Ovary (tissue), 9 donors: ENCODE results near the gene SESTD1. TPM values are rescaled to one million over a fixed set of nuclear protein-coding genes. Genes with fewer than 3 reads are reported as not detected.

Experiments
- DNase-seq, 5 donors: peaks; one replicate each; pipeline ENCODE4 v3.0.0-alpha.2; 2019 to 2020
- H3K27ac ChIP-seq, 2 donors: fragments of 200-600 bp; one replicate each; pipeline versions ENCODE4 v1.5.1 to v1.8.0; 2019 to 2022
- H3K27me3 ChIP-seq: fragments of 200-600 bp; one replicate; pipeline ENCODE4 v1.8.0; 2022
- H3K36me3 ChIP-seq: fragments of 200-600 bp; sonication (generic); one replicate; pipeline ENCODE4 v1.5.1; 2019
- H3K4me1 ChIP-seq: one replicate; pipeline ENCODE4 v1.8.1; 2013; ENCODE audit warnings: mild to moderate bottlenecking, moderate library complexity; ENCODE audit not compliant: insufficient read depth
- H3K4me3 ChIP-seq: fragments of 200-600 bp; sonication (generic); one replicate; pipeline ENCODE4 v1.5.1; 2017
- H3K9me3 ChIP-seq, 2 donors: fragments of 200-600 bp in 1 of 2; sonication (generic) in 1 of 2; one replicate each; pipeline versions ENCODE4 v1.5.1 to v1.8.1; 2013 to 2019; ENCODE audit warnings: mild to moderate bottlenecking in 1 of 2, moderate library complexity in 1 of 2
- CTCF ChIP-seq, 3 donors: fragments of 450-650 bp in 2 of 3; fragments of 200-600 bp in 1 of 3; IDR thresholded peaks; one replicate each; pipeline versions ENCODE4 v1.5.1 to v1.8.0; 2016 to 2022; ENCODE audit warnings: antibody characterized with exemption in 3 of 3, mild to moderate bottlenecking in 1 of 3
- EP300 ChIP-seq: sonication (generic); formaldehyde crosslinking; IDR thresholded peaks from one replicate; pipeline ENCODE4 v1.6.1; 2017; ENCODE audit warnings: antibody characterized with exemption
- POLR2A ChIP-seq: fragments of 450-650 bp; IDR thresholded peaks from one replicate; pipeline ENCODE4 v1.6.1; 2017; ENCODE audit warnings: antibody characterized with exemption, mild to moderate bottlenecking, moderate library complexity
- WGBS, 3 donors: extraction: QIAGEN DNeasy Blood & Tissue Kit in 1 of 3; methylation state at CpG; one replicate each; pipeline versions ENCODE4 v1.1.5 to v1.1.7; 2013 to 2017; 5-methylcytosine and 5-hydroxymethylcytosine counted together
- intact Hi-C, 4 donors: fragments of 100-400 bp; cut with DNase I; formaldehyde crosslinking; loops; one replicate each; pipeline versions ENCODE4 v1.11.0 to v1.15.1; 2022 to 2023
- polyA plus RNA-seq, 2 donors: library from polyadenylated mRNA; stranded (reverse); fragments of 200-250 nt in 1 of 2; fragments of 350-450 nt in 1 of 2; fragmentation: Illumina TruSeq in 1 of 2; extraction: RNeasy Lipid Tissue Mini Kit (QIAGEN cat#74804) in 1 of 2; gene quantifications; one replicate each; pipeline ENCODE4 v1.2.3, GENCODE V29; 2013 to 2014
- total RNA-seq, 7 donors: library from RNA; depleted of rRNA in 2 of 7; stranded (reverse); fragments of >200 nt in 2 of 7; fragmentation: NEBNext Ultra II Directional in 3 of 7; extraction: Animal tissue kit (Norgen Biotek cat#: 25700) in 3 of 7; gene quantifications; one replicate each; pipeline versions ENCODE4 v1.1.0 to v1.2.4, GENCODE V29; 2016 to 2023
- donor health status: DM: no; HTN: no; CAD: no; lungs with moderate emphysema.
- donor health status: DM: no; HTN: no; CAD: no.
- donor health status: Bipolar disorder and iron deficiency.
- donor health status: DM: yes; HTN: yes; CAD: no.
- donor health status: DM: no; HTN: no; CAD: no.
- donor health status: DM: yes; HTN: yes; CAD: no.

SESTD1 gene
- total and polyA plus RNA-seq, 9 donors = 6.9 to 54.2 (median 39.3) TPM

- H3K9me3 ChIP-seq = no peaks in the 10 kb centered on the region
- 85 to 97% (median 89%) methylated on average over 1 of the region's 1 CpG for WGBS, 3 donors
- intact Hi-C loops = no loop called here
Observed at GRCh38 chr2:179123272-179123662, 141.4 kb downstream of the SESTD1 start.

GRCh38 chr2:179107737-179108136 is 156.9 kb downstream of the SESTD1 start:
- intact Hi-C loops = no loop called here
- Histone ChIP-seq H3K9me3 (no peaks in the 10 kb centered on the region), H3K4me1 (no peaks in the 10 kb centered on the region), H3K36me3 (no peaks in the 10 kb centered on the region), H3K4me3 (no peak overlapping the region), H3K27me3 (no peaks in the 10 kb centered on the region), H3K27ac (no peak overlapping the region)
- TF ChIP-seq CTCF (IDR thresholded peaks at IDR 0.05) = no peak
- no peak for DNase-seq

More at GRCh38 chr2:179123272-179123662, 141.4 kb downstream of the SESTD1 start:
- DNase-seq = no peak
- Histone ChIP-seq H3K4me3 (no peak overlapping the region), H3K4me1 (no peaks in the 10 kb centered on the region), H3K36me3 (no peaks in the 10 kb centered on the region), H3K27ac (no peak overlapping the region), H3K27me3 (no peaks in the 10 kb centered on the region)
- TF ChIP-seq CTCF (IDR thresholded peaks at IDR 0.05) = no peak
- no peak for TF ChIP-seq POLR2A
- no peak for TF ChIP-seq EP300

DNA sequence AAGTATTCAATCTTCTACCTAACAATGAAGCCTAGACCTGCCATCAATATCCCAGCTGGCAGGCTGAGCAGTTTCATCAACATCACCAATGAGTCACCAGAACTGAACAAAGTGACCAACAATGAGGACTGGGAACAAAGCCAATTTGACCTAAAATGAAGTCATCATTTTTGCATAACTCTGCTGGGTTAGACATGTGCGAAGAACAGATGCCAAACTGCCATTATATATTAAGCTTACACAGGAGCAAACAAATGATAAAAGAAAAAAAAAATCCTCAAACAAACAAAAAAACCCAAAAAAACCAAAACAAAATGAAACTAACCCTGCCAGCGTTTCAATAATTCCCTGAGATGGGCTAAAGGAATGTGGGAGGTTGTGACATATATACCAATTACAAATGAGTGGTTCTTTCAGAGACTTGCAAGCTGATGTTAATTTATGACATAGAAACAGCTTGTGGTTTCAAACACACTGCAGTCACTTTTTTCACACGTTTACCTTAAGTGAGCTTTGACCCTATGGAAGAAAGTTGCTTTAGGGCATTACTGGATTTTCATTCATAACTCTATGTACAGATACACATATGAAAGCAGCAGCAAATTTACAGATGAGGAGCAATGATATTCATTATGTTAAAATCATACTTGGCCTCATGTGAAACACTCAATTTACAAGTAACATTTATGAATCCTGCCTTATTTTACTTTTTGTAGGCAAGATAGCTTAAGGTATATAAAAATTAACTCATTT is 157.8 kb downstream of the SESTD1 start:
- no peak for DNase-seq
- Histone ChIP-seq H3K27me3 (no peaks in the 10 kb centered on the region), H3K27ac (no peak overlapping the region), H3K36me3 (no peaks in the 10 kb centered on the region), H3K9me3 (no peaks in the 10 kb centered on the region), H3K4me3 (no peak overlapping the region), H3K4me1 (no peaks in the 10 kb centered on the region)
- 52 to 58% (median 55%) methylated on average over 3 of the region's 3 CpGs for WGBS, 3 donors
- TF ChIP-seq CTCF (IDR thresholded peaks at IDR 0.05) (no peak), POLR2A (no peak), EP300 (no peak)
- intact Hi-C loops = no loop called here

DNA sequence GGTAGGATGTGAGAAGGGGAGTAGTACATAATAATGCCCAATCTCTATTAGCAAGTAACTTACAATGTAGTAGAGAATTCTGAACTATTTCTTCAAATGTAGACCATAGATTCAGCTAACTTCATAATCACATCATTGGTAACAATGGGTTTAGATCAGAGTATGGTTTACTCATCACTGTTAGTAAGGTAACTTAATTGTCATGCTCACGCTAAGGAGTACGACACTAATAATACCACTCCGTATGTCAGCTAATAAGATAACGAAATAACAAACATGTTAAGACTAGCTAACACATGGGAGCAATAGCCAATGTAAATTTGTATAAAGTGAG is 158.3 kb downstream of the SESTD1 start:
- 69 to 93% (median 70%) methylated on average over 4 of the region's 4 CpGs for WGBS, 3 donors
- H3K9me3 ChIP-seq = no peaks in the 10 kb centered on the region
- DNase-seq = no peak
- intact Hi-C loops = no loop called here
- no peaks in the 10 kb centered on the region for H3K27me3 ChIP-seq
- TF ChIP-seq POLR2A (no peak), EP300 (no peak), CTCF (IDR thresholded peaks at IDR 0.05) (no peak)
- H3K36me3 ChIP-seq = no peaks in the 10 kb centered on the region
- H3K4me1 ChIP-seq = no peaks in the 10 kb centered on the region
- no peak overlapping the region for H3K27ac ChIP-seq
- no peak overlapping the region for H3K4me3 ChIP-seq
